ENCODE measurements around the gene TMBIM4.
"Not testable (repeated sequence)": the region's sequence is repeated elsewhere in the genome, so short reads cannot be mapped to it uniquely, and the experiment has no call there.

Gene TMBIM4

DNA sequence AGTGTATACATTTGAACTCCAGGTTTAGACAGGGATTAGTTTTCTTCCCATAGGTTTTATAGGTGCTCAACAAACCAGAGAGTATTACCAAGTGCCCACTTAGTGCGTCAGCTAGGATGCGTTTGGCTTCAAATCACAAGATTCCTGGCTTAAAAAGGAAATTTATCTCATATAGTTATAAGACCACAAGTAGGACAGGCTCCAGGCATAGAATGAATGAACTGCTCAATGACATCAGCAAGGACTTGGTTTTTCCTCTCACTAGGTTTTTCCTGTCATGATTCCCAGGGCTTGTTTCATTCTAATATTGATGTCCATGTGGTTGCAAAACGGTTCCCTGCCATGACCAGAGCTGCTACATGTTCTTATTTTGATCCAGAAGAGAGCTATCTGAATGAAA lies 13.2 kb upstream of the TMBIM4 start:
- no peak for DNase-seq

DNA sequence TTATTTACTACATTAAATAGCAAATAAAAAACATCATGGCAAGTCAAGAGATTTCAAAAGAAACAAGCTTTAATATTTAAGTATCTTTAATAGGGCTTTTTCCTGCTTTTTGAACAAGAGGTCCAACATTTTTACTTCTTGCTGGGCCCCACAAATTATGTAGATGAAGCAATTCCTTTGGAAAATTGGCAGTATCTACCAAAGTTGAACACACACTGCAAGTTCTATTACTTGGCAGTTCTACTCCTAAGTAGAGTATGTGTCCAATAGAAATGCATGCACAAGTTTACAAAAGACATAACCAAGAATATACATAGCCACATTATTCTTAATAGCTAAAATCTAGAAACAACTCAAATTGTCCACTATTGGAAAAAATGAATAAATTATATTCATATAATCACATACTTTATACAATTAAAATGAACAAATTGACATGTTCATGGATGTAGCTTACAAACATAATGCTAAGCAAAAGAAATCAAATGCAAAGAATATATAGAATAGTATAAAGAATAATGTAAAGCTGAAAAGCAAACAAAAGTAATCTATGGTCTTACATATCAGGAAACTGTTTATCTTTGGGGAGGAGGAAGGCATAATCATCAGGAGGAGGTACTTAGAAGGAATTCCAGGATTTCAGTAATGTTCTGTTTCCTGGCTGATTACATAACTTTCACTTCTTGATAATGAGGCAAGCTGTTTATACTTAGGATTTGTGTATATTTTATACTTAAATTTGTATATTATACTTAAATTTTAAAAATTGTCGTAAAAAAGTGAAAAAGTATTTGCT lies 6.5 kb upstream of the TMBIM4 start:
- DNase-seq = no peak

DNA sequence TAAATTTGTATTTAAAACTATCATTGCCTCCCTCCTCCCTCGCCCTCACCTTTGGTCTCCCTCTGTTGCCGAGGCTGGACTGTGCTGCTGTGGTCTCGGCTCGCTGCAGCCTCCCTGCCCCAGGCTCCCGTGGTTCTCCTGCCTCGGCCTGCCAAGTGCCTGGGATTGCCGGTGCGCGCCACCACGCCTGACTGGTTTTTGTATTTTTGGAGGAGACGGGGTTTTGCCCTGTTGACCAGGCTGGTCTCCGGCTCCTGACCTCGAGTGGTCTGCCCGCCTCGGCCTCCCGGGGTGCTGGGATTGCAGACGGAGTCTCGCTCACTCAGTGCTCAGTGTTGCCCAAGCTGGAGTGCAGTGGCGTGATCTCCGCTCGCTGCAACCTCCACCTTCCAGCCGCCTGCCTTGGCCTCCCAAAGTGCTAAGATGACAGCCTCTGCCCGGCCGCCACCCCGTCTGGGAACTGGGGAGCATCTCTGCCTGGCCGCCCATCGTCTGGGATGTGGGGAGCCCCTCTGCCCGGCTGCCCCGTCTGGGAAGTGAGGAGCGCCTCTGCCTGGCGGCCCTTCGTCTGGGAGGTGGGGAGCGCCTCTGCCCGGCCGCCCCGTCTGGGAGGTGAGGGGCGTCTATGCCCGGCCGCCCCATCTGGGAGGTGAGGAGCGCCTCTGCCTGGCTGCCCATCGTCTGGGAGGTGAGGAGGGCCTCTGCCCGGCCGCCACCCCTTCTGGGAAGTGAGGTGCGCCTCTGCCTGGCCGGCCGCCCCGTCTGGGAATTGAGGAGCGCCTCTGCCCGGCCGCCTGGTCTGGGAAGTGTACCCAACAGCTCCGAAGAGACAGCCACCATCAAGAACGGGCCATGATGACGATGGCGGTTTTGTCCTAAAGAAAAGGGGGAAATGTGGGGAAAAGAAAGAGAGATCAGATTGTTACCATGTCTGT lies 4.9 kb upstream of the TMBIM4 start:
- not testable (repeated sequence) for DNase-seq

DNA sequence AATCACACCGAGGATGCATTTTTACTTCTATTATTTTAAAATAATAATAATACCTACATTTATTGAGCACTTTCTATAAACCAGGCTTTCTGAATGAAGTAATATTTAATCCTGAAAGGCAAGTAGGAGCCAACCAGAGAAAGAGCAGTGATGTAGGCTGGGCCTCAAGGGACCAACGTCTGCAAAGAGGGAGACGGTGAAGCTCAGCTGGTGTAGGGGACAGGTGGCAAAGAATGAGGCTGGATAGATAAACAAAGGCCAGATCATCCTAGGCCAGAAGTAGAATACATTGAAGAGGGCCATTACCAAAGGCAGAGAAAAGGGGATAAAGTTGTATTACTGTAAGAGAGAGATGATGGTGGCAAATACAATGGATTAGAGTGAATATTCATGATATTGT lies 810 bp upstream of the TMBIM4 start:
- DNase-seq = no peak

DNA sequence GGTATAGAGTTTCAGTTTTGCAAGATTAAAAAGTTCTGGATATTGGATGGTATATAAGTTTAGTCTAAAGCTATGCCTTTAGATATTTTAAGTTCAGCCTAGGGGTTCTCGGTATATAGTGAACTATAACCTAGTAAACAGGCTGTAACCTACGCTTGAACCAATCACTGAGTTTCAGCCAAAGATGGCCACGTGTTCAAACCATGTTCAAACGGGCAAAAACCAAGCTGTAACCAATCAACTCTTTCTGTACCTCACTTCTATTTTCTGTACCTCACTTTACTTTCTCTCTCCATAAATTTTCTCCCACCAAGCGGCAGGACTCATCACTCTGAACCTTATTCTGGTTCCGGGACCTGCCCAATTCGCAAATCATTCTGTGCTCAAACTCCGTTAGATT lies 1.4 kb downstream of the TMBIM4 start:
- no peak for DNase-seq

DNA sequence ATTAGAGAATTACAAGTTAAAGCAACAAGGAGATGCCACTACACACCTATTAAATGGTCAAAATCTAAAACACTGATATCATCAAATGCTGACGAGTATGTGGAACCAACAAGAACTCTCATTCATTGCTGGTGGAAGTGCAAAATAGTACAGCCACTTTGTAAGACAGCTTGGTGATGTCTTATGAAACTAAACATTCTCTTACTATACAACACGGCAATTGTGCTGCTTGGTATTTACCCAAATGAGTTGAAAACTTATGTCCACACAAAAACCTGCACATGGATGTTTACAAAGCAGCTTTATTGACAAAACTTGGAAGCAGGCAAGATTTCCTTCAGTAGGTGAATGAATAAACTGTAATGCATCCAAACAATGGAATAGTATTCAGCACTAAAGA lies 3.2 kb downstream of the TMBIM4 start:
- no peak for DNase-seq

DNA sequence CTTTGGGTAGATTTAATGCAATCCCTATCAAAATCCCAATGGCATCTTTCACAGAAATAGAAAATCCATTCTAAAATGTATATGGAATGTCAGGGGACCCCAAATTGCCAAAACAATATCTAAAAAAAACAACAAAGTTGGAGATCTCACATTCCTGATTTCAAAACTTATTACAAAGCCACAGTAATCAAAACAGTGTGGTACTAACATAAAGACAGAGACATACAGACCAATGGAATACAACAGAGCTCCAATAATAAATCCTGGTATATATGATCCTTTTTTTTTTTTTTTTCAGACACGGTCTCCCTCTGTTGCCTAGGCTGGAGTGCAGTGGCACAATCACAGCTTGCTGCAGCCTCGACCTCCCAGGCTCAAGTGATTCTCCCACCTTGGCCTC lies 4.7 kb downstream of the TMBIM4 start:
- no peak for DNase-seq

DNA sequence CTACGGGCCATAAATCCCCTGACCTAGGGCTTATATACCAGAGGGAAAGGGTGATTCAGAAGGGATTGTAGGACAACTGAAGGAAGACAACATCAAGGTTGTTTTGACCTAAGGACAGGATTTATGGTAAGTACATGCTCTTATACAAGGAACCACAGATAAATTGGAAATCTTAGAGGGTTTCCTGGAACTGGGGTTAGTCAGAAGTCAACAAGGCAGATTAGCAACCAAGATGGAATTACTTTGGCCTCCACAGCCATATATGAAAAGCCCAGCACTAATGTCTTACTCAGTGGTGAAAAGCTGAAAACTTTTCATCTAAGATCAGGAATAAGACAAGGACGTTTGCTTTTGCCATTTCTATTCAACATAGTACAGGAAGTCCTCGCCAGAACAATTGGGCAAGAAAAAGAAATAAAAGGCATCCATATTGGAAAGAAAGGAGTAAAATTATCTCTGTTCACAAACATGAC lies 5.4 kb downstream of the TMBIM4 start:
- no peak for DNase-seq

DNA sequence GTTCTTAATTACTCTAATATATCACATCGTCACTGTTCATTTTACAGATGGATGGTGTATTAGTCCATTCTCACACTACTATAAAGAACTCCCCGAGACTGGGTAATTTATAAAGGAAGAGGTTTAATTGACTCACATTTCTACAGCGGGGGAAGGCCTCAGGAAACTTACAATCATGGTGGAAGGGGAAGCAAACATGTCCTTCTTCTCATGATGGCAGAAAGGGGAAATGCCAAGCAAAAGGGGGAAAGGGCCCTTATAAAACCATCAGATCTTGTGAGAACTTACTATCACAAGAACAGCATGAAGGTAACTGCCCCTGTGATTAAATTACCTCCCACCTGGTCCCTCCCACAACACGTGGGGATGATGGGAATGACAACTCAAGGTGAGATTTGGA lies 6.5 kb downstream of the TMBIM4 start:
- no peak for DNase-seq

DNA sequence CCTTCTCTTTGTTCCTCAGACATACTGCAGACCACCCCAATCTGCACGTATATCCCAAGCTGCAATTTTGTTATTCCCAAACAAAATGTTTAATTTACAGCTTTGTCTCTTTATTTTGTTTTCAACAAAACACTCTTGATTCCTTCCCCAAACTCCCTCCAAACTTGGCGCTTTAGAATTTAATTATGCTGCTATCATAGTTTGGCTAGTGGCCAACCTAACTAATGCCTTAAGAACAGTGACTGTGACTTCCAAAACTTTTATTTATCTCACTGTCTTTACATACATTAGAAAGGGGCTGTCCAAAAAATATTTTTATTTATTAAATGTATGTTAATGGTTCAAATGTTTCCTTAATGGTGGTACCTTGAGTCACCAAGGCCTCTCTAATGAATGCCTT lies 7.1 kb downstream of the TMBIM4 start:
- DNase-seq = no peak

DNA sequence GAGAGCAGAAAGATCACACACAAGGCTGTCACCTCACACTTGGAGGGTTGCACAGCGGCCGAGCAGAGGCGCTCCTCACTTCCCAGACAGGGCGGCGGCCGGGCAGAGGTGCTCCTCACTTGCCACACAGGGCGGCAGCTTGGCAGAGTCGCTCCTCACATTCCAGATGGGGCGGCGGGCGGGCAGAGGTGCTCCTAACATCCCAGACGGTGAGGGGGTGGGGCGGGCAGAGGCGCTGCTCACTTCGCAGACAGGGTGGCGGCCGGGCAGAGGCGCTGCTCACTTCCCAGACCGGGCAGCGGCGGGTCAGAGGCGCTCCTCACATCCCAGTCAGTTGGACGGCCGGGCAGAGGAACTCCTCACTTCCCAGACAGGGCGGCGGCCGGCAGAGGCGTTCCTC lies 9.1 kb downstream of the TMBIM4 start:
- DNase-seq = no peak

DNA sequence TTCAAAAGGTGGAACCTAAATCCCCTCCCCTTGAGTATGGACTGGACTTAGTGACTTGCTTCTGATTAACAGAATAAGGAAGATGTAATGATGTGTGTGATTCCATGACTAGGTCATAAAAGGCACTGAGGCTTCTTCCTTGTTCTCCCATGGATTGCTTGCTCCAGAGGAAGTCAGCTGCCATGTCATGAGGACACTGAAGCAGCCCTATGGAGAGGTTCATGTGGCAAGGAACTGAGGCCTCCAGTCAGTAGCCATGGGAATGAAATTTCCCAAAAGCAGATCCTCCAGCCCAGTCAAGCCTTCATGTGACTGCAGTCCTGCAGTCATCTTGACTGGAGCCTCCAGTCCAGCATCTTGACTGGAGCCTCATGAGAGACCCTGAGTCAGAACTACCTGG lies 10.7 kb downstream of the TMBIM4 start:
- no peak for DNase-seq

DNA sequence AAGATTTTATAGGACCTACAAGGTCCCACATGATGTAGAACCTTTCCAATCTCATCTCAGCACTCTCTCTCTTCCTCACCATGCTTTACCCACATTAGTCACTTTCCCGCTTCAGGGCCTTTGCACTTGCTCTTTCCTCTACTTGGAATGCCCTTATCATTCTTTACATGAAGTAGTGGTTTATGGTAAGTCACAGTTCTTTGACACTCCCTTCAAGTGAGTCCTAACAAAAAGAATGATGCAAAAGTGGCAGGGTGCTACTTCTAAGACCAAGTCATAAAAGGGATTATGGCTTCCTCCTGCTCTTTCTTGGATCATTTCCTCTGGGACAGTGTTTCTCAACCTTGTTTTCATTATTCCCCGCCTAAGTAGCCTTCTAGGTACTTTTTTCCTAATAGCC lies 13.1 kb downstream of the TMBIM4 start:
- DNase-seq = no peak

DNA sequence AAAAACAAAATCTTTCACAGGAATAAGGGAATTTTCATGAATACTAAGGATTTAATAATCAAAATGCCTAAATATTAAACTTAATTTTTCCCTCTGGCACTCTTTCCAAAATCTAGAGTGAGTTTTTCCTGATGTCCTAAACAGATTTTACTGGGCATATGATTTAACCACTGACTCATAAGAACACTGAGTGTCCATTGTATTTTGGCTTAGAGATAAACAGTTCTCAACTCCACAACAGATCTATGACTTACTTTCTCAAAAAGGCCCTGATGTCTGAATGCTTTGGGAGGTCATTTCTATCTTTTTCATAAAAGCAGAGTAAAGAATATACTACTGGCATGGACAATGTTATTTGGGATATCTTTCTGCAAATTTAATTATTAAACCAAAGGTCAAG lies 15.0 kb downstream of the TMBIM4 start:
- no peak for DNase-seq

DNA sequence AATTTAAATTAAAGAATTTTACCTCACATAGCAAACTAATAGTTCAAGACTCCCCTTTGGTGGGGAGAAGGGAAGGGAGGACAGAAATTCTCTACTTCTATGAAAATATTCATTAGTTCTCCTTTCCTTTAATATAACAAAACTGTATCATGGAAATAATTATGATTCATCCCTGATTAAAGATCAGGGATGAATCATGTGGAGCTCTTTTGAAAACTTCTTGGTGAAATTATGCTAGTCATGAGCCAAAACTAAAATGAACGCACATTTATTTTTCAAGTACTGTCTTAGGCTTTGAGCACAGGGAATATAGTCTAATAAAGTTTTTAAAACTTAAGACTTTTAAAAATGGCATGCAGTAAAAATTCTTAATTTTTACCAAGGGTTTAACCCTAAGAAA lies 17.1 kb downstream of the TMBIM4 start:
- no peak for DNase-seq

DNA sequence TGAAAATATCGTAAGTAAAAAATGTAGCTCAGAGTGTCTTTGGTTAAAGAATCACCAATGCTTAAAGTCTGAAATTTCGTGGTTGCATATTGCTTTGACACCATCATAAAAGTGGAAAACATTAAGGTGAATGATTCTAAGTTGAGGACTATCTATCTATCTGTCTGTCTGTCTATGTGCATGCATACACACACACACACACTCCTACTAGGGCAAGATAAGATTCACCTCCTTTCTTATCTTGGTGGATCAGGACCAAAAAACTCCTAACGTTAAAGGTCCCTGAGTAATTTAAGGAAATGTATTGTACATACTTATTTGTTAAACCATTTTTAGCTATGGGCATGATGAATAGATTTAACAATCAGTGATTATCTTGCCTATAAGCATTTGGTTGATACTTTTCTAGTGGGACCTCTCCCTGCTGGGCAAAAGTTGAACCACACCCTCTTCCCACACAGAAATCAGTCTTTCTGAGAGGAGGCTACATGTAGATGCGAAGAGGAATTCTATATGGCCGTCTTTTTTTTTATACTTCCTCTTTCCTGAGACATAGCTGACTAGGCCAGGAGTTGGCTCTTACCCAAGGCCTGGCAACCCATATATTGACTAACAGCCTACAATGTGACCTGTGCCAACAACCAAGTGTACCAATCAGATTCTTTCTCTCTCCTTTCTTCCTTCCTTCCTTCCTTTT lies 19.9 kb downstream of the TMBIM4 start:
- DNase-seq = no peak

DNA sequence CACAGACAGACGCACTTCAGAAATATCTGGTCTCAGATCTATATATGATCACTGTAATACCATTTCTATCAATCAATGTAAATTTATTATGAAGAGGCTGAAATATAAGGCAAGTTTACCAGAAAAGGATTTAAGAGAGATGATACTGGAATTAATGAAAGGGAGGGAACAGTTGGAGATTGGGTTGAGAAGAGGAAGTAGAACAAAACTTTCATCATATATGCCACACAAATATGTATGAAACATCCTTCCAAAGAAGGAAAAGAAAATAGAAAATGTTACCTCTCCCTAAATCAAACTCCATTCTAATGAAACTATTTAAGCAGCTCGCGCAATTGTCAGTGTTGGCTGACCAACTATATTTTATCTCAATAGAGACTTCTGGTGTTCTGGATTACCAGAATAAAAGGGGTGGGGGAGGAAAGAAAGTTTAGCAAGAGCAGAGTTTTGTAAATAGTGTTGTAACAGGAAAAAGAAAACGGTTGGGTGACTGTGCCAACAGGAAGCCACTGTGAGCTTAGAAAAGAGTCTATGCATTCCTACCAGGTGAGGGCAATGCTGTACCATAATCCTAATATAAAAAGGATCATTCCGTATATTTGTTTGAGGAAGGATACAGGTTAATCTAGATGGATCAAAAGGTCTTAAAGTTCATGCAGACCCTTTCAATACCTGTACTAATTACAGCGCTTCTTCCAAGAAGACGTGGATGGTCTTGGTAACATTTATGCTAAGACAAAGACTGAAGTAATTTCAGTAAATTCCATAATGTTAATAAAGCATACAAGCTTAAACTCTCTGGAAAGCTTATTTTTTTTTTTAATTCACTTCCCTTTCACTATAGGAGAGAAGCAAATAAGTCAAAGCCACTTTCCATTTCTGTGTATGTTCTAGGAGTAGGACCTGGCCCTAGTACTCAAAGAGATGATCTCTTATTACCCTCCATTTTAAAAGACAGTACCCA lies 24.7 kb downstream of the TMBIM4 start:
- DNase-seq = no peak

DNA sequence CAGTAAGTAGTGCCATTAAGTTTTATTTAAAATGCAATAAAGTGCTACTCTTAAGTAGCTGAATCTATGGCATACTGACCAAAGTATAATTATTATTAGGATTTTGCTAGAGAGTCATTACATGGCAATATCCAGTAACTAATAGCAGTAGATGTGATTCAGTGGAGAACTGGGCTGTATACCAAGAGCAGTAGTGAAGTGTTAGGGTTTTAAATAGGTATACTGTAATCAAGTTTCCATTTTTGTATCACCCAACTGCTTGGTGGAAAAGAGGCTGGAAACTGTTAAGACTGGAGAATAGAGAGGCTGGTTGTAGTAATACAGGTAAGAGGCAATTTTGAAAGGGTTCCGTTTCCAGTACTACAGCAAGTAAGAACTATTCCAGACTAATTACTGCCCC lies 25.9 kb downstream of the TMBIM4 start:
- no peak for DNase-seq

DNA sequence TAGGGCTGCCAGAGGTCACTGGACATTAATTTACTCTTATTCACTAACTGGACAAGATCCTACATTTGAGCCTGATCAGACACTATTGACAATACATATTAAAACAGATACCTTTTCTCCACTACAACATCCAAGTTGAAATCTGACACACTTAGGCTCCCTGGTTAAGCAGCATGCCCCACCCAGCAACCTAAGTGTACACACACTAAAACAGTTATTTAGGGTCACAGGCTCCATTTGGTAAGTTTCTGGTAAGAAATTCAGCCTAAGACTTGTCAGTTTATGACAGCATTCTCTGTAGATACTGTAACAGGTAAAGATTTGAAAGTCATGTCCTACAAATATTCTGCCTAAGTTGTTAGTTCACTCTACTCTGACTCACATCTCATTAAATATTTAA lies 27.0 kb downstream of the TMBIM4 start:
- DNase-seq = no peak

DNA sequence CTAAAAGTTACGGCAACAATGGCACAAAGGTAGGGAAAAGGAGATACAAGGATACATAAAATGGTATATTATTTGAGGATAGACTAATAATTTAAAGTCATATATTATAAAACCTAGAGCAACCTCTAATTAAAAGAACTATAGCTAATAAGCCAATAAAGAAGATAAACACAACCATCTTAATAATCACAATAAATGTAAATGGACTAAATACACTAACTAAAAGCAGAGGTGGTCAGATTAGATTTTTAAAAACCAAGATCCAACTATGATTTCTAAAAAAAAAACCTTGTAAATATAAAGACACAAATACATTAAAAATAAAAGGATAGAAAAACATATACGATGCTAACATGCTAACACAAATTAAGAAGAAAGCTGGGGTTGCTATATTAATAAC lies 28.5 kb downstream of the TMBIM4 start:
- no peak for DNase-seq

DNA sequence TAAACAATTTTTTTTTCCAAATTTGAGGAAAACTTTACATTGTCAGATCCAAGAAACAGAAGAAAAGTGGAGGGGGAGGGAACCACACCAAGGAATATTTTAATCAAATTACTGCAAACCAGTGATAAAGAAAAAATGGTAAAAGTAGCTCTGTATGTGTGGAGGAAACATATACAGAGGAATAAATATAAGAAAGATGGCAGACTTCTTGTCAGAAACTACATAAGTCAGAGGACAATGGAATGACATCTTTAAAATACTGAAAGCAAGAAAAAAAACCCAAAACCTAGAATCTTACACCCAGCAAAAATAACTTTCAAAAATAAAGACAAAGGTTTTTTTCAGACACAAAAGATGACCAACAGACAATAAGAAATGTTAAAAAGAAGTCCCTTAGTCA lies 29.1 kb downstream of the TMBIM4 start:
- no peak for DNase-seq

DNA sequence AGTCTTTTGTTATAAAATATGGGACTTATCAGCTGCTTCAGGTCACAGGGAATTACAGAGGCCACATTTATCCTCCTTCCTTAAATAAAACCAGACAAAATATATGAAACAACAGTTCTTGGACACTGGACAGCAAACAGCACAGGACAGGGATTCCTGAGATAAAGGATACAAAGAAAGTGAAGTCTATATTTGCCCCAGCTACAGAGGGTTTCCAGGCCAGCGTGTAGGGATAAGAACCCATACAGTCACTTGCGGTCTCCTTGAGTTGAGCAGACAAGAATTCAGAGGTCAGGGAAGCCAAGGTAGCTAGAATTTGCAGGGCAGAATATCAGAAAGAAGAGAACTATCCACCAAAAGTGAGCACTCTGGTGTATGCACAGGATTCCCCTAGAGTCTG lies 30.5 kb downstream of the TMBIM4 start:
- no peak for DNase-seq

Measured in SHP77 treated with DMSO at 0.1 percent for 48 hours (cell line).